Gastrocnemius medialis (tissue), 4 donors: Measurements from ENCODE around the gene KRTAP12-4. TPM values are rescaled to one million over a fixed set of nuclear protein-coding genes. Genes with fewer than 3 reads are reported as not detected.
"Not testable (repeated sequence)": the region's sequence is repeated elsewhere in the genome, so short reads cannot be mapped to it uniquely, and the experiment has no call there.

Source experiments
- ATAC-seq, 2 donors: fragments of 150-250 bp; one replicate each; pipeline ENCODE4 v1.9.1; 2016
- DNase-seq, 2 donors: peaks; one replicate each; pipeline ENCODE4 v3.0.0-alpha.2; 2019
- H3K27ac ChIP-seq, 4 donors: fragments of 200-600 bp; sonication (generic); 1 replicate in 1 of 4; 2 replicates in 3 of 4; pipeline ENCODE4 v1.5.1; 2016 to 2018; ENCODE audit warnings: mild to moderate bottlenecking in 2 of 4, moderate library complexity in 1 of 4
- H3K27me3 ChIP-seq, 3 donors: fragments of 200-600 bp; sonication (generic) in 2 of 3; 1 replicate in 1 of 3; 2 replicates in 2 of 3; pipeline versions ENCODE4 v1.5.1 to v1.6.0; 2016 to 2019; ENCODE audit warnings: mild to moderate bottlenecking in 1 of 3, moderate library complexity in 1 of 3
- H3K36me3 ChIP-seq, 2 donors: fragments of 200-600 bp; sonication (generic) in 1 of 2; one replicate each; pipeline ENCODE4 v1.5.1; 2017 to 2018
- H3K4me1 ChIP-seq, 2 donors: fragments of 200-600 bp; sonication (generic) in 1 of 2; one replicate each; pipeline ENCODE4 v1.5.1; 2016 to 2017; ENCODE audit warnings: mild to moderate bottlenecking in 2 of 2
- H3K4me3 ChIP-seq, 4 donors: fragments of 200-600 bp; sonication (generic) in 3 of 4; 1 replicate in 1 of 4; 2 replicates in 3 of 4; pipeline ENCODE4 v1.5.1; 2016 to 2019; ENCODE audit warnings: mild to moderate bottlenecking in 2 of 4
- H3K9me3 ChIP-seq, 3 donors: fragments of 200-600 bp; sonication (generic) in 2 of 3; 1 replicate in 1 of 3; 2 replicates in 2 of 3; pipeline ENCODE4 v1.5.1; 2016 to 2019
- CTCF ChIP-seq, 5 experiments: fragments of 450-650 bp in 3 of 5; fragments of 200-600 bp in 2 of 5; sonication (generic) in 2 of 5; IDR thresholded peaks in 4 of 5; conservative IDR thresholded peaks in 1 of 5; 1 replicate in 4 of 5; 2 replicates in 1 of 5; pipeline ENCODE4 v1.5.1; 2016 to 2019; ENCODE audit warnings: antibody characterized with exemption in 5 of 5, mild to moderate bottlenecking in 3 of 5, moderate library complexity in 3 of 5
- POLR2A ChIP-seq, 2 donors: fragments of 450-650 bp; IDR thresholded peaks; one replicate each; pipeline ENCODE4 v1.6.1; 2017; ENCODE audit warnings: antibody characterized with exemption in 2 of 2, mild to moderate bottlenecking in 2 of 2, moderate library complexity in 2 of 2
- in situ Hi-C, 4 donors: fragments of 200-750 bp; cut with MboI; loops; one replicate each; pipeline versions ENCODE4 v1.15.0 to v1.8.0; 2017; ENCODE audit warnings: low sequenced_read_pairs in 4 of 4
- intact Hi-C: fragments of 100-400 bp; cut with DNase I; formaldehyde crosslinking; loops from one replicate; pipeline ENCODE4 v1.15.1; 2023; ENCODE audit warnings: low total_unique reads
- total RNA-seq, 4 donors: library from RNA; depleted of rRNA; stranded (reverse); fragments of >200 nt; gene quantifications; one replicate each; pipeline versions ENCODE4 v1.1.0 to v1.2.3, GENCODE V29; 2016

The KRTAP12-4 gene
- total RNA-seq, 4 donors from 2014 or later, result not detected

GRCh38 chr21:44697811-44698734 lies 43.6 kb upstream of the KRTAP12-4 start:
- no peak overlapping the region for H3K4me3 ChIP-seq
- H3K27me3 ChIP-seq, result peaks cover 31 to 58% (median 54%) of the 10 kb centered on the region in 3 donors
- ATAC-seq (no peak), DNase-seq (no peak)
- no peaks in the 10 kb centered on the region for H3K36me3 ChIP-seq
- H3K9me3 ChIP-seq, result peaks cover 0 to 11% (median 2%) of the 10 kb centered on the region in 3 donors
- intact Hi-C loops, result no loop called here
- TF ChIP-seq POLR2A (IDR thresholded peaks at IDR 0.05), result no peak
- no peak for TF ChIP-seq CTCF (IDR thresholded peaks at IDR 0.05 in 4 of 5, conservative IDR thresholded peaks at IDR 0.05 in 1 of 5)
- no peaks in the 10 kb centered on the region for H3K4me1 ChIP-seq
- in situ Hi-C loops, result no loop called here
- no peak overlapping the region for H3K27ac ChIP-seq

GRCh38 chr21:44697172-44697810 lies 42.8 kb upstream of the KRTAP12-4 start, which contains the start of gene KRTAP10-12:
TSS of gene KRTAP10-12 (plus strand) at chr21:44697172. CDS start at chr21:44697202, 30 bp downstream.
- intact Hi-C loops, in situ Hi-C loops, H3K27ac ChIP-seq, DNase-seq, ATAC-seq, H3K4me3 ChIP-seq, H3K36me3 ChIP-seq, H3K4me1 ChIP-seq: not testable (repeated sequence)
- Histone ChIP-seq H3K9me3 (peaks cover 0 to 15% (median 4%) of the 10 kb centered on the region in 3 donors), H3K27me3 (peaks cover 26 to 50% (median 46%) of the 10 kb centered on the region in 3 donors)

GRCh38 chr21:44696572-44696971 lies 42.1 kb upstream of the KRTAP12-4 start:
- Histone ChIP-seq H3K27me3 (peaks cover 20 to 43% (median 39%) of the 10 kb centered on the region in 3 donors), H3K4me3 (no peak overlapping the region), H3K9me3 (peaks cover 0 to 15% (median 4%) of the 10 kb centered on the region in 3 donors), H3K36me3 (no peaks in the 10 kb centered on the region), H3K27ac (no peak overlapping the region), H3K4me1 (no peaks in the 10 kb centered on the region)
- TF ChIP-seq CTCF (IDR thresholded peaks at IDR 0.05 in 4 of 5, conservative IDR thresholded peaks at IDR 0.05 in 1 of 5), result no peak
- TF ChIP-seq POLR2A (IDR thresholded peaks at IDR 0.05), result no peak
- in situ Hi-C loops (no loop called here), intact Hi-C loops (no loop called here)
- DNase-seq (no peak), ATAC-seq (no peak)

GRCh38 chr21:44695641-44696040 lies 41.2 kb upstream of the KRTAP12-4 start:
- in situ Hi-C loops, result no loop called here
- Histone ChIP-seq H3K9me3 (peaks cover 0 to 15% (median 4%) of the 10 kb centered on the region in 3 donors), H3K27me3 (peaks cover 13 to 36% (median 30%) of the 10 kb centered on the region in 3 donors), H3K4me3 (no peak overlapping the region), H3K27ac (no peak overlapping the region), H3K4me1 (no peaks in the 10 kb centered on the region), H3K36me3 (no peaks in the 10 kb centered on the region)
- ATAC-seq, result no peak
- intact Hi-C loops, result no loop called here
- no peak for DNase-seq
- TF ChIP-seq POLR2A (IDR thresholded peaks at IDR 0.05) (no peak), CTCF (IDR thresholded peaks at IDR 0.05 in 4 of 5, conservative IDR thresholded peaks at IDR 0.05 in 1 of 5) (no peak)

GRCh38 chr21:44695184-44695583 lies 40.7 kb upstream of the KRTAP12-4 start:
- no peak for TF ChIP-seq CTCF (IDR thresholded peaks at IDR 0.05 in 4 of 5, conservative IDR thresholded peaks at IDR 0.05 in 1 of 5)
- TF ChIP-seq POLR2A (IDR thresholded peaks at IDR 0.05), result no peak
- Histone ChIP-seq H3K27me3 (peaks cover 8 to 33% (median 25%) of the 10 kb centered on the region in 3 donors), H3K36me3 (no peaks in the 10 kb centered on the region), H3K4me1 (no peaks in the 10 kb centered on the region), H3K9me3 (peaks cover 0 to 15% (median 4%) of the 10 kb centered on the region in 3 donors), H3K27ac (no peak overlapping the region), H3K4me3 (no peak overlapping the region)
- ATAC-seq (no peak), DNase-seq (no peak)
- intact Hi-C loops, result no loop called here
- in situ Hi-C loops, result no loop called here
